Epithelial cell of esophagus (primary cell): ENCODE data around the gene GNGT2.

Source experiments
- DNase-seq: peaks from one replicate; pipeline ENCODE4 v3.0.0; 2010; ENCODE audit warnings: low read depth
- H3K4me3 ChIP-seq: 2 replicates; pipeline ENCODE4 v1.5.1; 2011; ENCODE audit warnings: mild to moderate bottlenecking, low read length, control low read depth
- TF ChIP-seq, protein P1 (sequence below): IDR thresholded peaks from 2 replicates; pipeline ENCODE4 v1.5.1; 2011; ENCODE audit warnings: low read depth, mild to moderate bottlenecking, low read length, control low read depth, inconsistent platforms; ENCODE audit not compliant: insufficient read depth; ENCODE audit errors: missing control alignments

The GNGT2 gene

DNA sequence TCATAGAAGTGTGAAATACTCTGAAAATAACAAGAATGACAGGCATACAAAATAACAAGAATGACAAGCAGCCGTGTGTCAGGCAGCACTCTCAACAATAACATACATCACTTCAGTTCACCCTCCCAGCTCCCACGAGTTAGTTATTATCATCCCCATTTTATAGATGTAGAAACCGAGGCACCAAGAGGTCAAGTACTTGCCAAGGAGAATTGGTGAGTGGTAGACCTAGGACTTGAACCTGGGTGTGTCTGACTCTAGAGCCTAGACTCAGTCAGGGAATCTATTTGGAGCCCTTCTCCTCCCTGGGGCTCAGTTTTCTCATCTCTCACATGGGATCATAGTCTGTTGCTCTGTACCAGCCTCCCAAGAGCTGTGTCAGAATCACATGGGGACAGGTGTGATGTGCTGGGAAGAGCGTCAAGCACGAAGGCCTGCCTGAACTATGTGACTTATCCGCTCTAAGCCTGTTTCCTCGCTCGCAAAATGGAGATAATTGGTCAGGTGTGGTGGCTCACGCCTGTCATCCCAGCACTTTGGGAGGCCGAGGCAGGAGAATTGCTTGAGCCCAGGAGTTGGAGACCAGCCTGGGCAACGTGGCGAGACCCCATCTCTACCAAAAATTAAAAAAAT is 39.6 kb upstream of the GNGT2 start:
- DNase-seq = no peak
- TF ChIP-seq, protein P1, sequence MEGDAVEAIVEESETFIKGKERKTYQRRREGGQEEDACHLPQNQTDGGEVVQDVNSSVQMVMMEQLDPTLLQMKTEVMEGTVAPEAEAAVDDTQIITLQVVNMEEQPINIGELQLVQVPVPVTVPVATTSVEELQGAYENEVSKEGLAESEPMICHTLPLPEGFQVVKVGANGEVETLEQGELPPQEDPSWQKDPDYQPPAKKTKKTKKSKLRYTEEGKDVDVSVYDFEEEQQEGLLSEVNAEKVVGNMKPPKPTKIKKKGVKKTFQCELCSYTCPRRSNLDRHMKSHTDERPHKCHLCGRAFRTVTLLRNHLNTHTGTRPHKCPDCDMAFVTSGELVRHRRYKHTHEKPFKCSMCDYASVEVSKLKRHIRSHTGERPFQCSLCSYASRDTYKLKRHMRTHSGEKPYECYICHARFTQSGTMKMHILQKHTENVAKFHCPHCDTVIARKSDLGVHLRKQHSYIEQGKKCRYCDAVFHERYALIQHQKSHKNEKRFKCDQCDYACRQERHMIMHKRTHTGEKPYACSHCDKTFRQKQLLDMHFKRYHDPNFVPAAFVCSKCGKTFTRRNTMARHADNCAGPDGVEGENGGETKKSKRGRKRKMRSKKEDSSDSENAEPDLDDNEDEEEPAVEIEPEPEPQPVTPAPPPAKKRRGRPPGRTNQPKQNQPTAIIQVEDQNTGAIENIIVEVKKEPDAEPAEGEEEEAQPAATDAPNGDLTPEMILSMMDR = no peak
- H3K4me3 ChIP-seq = no peak overlapping the region

DNA sequence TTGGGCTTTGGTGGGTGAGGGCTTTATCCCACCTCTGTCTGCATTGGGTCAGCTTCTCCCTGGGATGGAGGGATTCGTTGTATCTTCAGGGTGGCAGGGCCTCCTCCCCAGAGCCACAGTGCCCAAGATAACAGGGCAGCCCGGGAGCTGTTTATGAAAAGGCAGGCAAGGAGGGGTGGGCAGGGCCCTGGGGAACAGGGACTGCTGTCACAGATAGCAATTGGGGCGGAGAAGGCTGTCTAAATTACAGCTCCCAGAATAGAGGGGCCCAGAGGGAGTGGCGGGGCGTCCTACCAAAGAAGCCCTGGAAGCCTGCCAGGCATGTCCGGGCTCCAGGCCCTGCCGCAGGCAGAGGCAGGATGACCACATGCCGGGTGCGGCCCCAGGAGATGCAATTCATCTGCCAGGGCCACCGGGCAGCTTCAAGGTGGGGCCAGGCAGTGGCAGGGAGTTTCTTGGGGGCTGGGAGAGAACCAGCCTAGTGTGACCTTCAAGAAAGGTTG is 39.0 kb upstream of the GNGT2 start:
- TF ChIP-seq, protein P1 = no peak
- no peak for DNase-seq
- H3K4me3 ChIP-seq = no peak overlapping the region

DNA sequence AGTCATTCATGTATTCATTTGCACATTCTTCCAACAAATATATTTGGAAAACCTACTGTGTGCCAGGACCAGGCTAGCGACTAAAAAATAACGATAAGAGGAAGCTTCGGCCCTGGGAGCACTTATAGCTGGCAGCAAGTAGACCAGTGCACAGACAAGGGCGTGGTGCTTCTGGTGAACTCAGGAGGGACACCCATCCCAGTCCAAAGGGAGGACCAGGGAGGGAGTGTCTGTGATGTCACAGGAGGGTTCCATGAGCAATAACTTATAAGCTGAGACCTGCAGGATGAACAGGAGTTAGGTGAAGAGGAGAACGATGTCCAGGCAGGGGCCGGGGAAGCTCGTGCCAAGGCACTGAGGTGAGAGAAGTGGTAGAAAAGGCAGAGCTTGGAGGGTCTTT is 37.6 kb upstream of the GNGT2 start:
- no peak for DNase-seq
- H3K4me3 ChIP-seq = no peak overlapping the region
- TF ChIP-seq, protein P1 = no peak

DNA sequence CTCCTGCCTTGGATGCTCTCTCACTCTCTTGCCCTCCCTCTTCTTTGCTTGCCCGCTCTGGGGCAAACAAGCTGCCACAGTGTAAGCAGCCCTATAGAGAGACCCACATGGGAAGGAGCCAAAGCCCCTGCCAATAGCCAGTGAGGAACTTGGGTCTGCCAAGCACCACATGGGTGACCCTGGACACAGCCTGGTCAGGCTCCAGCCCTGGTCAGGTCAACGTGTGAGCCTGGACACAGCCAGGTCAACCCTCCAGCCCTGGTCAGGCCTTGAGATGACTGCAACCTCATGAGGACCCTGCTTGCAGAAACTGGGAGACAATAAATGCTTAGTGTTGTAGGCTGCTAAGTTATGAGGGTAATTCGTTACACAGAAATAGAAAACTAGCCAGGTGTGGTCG is 34.5 kb upstream of the GNGT2 start:
- DNase-seq = no peak
- H3K4me3 ChIP-seq = no peak overlapping the region
- TF ChIP-seq, protein P1 = no peak

DNA sequence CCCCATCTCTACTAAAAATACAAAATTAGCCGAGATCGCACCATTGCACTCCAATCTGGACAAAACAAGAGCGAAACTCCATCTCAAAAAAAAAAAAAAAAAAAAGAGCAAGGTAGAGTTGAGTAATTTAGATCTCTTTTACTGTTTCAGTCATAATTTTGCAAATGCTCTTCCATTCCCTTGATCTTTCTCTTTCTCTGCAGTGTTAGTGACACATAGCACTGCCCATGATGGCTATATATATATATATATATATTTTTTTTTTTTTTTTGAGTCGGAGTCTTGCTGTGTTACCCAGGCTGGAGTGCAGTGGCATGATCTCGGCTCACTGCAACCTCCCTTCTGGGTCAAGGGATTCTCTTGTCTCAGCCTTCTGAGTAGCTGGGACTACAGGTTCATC is 32.4 kb upstream of the GNGT2 start:
- no peak for DNase-seq
- TF ChIP-seq, protein P1 = no peak
- no peak overlapping the region for H3K4me3 ChIP-seq

DNA sequence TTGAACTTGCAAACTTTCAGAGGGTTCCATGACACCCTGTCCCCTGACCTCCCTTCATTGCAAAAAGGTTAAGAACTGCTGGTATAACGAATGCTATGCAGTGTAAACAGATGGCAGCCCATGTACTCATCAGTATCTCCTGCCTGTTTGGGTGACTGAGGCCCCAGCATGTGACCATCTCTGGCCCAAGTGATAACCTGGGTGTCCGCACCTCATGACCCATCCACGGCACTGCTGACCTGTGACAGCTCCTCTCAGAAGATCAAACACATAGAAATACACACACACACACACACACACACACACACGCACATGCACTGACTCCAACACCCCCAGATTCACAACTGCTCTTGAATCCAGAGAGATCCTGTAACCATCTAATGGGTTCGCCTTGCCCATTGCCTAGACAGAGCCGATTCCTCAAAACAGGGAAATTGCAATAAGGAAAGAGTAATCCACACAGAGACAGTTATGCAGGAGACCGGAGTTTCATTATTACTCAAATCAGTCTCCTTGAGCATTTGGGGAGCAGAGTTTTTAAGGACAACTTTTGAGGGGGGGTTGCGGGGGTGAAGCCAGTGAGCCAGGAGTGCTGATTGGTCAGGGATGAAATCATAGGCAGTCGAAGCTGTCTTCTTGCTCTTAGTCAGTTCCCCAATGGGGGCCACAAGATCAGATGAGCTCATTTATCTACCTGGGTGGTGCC is 31.5 kb upstream of the GNGT2 start:
- TF ChIP-seq, protein P1 = no peak
- DNase-seq = no peak
- H3K4me3 ChIP-seq = no peak overlapping the region
